ENCODE data around the gene MARCHF10.
A peak's percentile ranks its signal among the peaks of the same experiment; 100 is the strongest.

Gene MARCHF10

GRCh38 chr17:62807812-62808575 is at the start of gene MARCHF10:
TSS of gene MARCHF10 (minus strand) at chr17:62808314. CDS start at chr17:62801735, 6,579 bp downstream.
- Histone ChIP-seq H3K9ac (ENCODE audit: low read depth, low read length, poor library complexity, severe bottlenecking) (no peak within 1 kb of the TSS), H3K27me3 (ENCODE audit: insufficient read depth, low read length, poor library complexity, severe bottlenecking) (no peaks in the 10 kb centered on the region), H3K4me2 (ENCODE audit: low read depth, low read length, poor library complexity, severe bottlenecking) (peak within 1 kb of the TSS; percentile 44), H3K36me3 (ENCODE audit: insufficient read depth, low read length) (no peaks in the 10 kb centered on the region), H3K9me2 (replicated peaks; ENCODE audit: low read depth, low read length) (no peaks in the 10 kb centered on the region), H3K4me1 (ENCODE audit: insufficient read depth, low read length, poor library complexity, severe bottlenecking) (no peaks in the 10 kb centered on the region), H3F3A (ENCODE audit: low read depth) (no peaks in the 10 kb centered on the region), H3K79me2 (ENCODE audit: insufficient read depth, low read length) (no peaks in the 10 kb centered on the region), H3K9me3 (ENCODE audit: insufficient read depth, low read depth, low read length) (no peaks in the 10 kb centered on the region), H2AFZ (ENCODE audit: low read length) (no peak within 1 kb of the TSS), H4K20me1 (ENCODE audit: insufficient read depth, low read length, poor library complexity, severe bottlenecking) (no peaks in the 10 kb centered on the region), H3K4me3 (ENCODE audit: low read length, poor library complexity, severe bottlenecking) (peak within 1 kb of the TSS; percentile 10)
- no peak for TF ChIP-seq EZH2phosphoT487 (IDR thresholded peaks at IDR 0.05; ENCODE audit: borderline replicate concordance)
- no peak for TF ChIP-seq CTCF (conservative IDR thresholded peaks at IDR 0.05; ENCODE audit: low read length)

- no peak overlapping the region for H3K4me3 ChIP-seq (ENCODE audit: low read length, poor library complexity, severe bottlenecking)
- H2AFZ ChIP-seq (ENCODE audit: low read length) = no peak overlapping the region
- no peaks in the 10 kb centered on the region for H3K9me2 ChIP-seq (replicated peaks; ENCODE audit: low read depth, low read length)
- TF ChIP-seq CTCF (conservative IDR thresholded peaks at IDR 0.05; ENCODE audit: low read length) (no peak), EZH2phosphoT487 (IDR thresholded peaks at IDR 0.05; ENCODE audit: borderline replicate concordance) (no peak)
- no peak overlapping the region for H3K9ac ChIP-seq (ENCODE audit: low read depth, low read length, poor library complexity, severe bottlenecking)
- H3K36me3 ChIP-seq (ENCODE audit: insufficient read depth, low read length) = no peaks in the 10 kb centered on the region
- no peaks in the 10 kb centered on the region for H3K9me3 ChIP-seq (ENCODE audit: insufficient read depth, low read depth, low read length)
- H4K20me1 ChIP-seq (ENCODE audit: insufficient read depth, low read length, poor library complexity, severe bottlenecking) = no peaks in the 10 kb centered on the region
- H3K27me3 ChIP-seq (ENCODE audit: insufficient read depth, low read length, poor library complexity, severe bottlenecking) = no peaks in the 10 kb centered on the region
- H3K4me2 ChIP-seq (ENCODE audit: low read depth, low read length, poor library complexity, severe bottlenecking) = no peak overlapping the region
- H3K79me2 ChIP-seq (ENCODE audit: insufficient read depth, low read length) = no peaks in the 10 kb centered on the region
- no peaks in the 10 kb centered on the region for H3F3A ChIP-seq (ENCODE audit: low read depth)
- no peaks in the 10 kb centered on the region for H3K4me1 ChIP-seq (ENCODE audit: insufficient read depth, low read length, poor library complexity, severe bottlenecking)
These were observed 49.4 kb upstream of the MARCHF10 start for GRCh38 chr17:62857526-62857925.

- Histone ChIP-seq H4K20me1 (ENCODE audit: insufficient read depth, low read length, poor library complexity, severe bottlenecking) (no peaks in the 10 kb centered on the region), H3K9me3 (ENCODE audit: insufficient read depth, low read depth, low read length) (no peaks in the 10 kb centered on the region), H2AFZ (ENCODE audit: low read length) (no peak overlapping the region), H3K4me2 (ENCODE audit: low read depth, low read length, poor library complexity, severe bottlenecking) (no peak overlapping the region), H3F3A (ENCODE audit: low read depth) (no peaks in the 10 kb centered on the region), H3K36me3 (ENCODE audit: insufficient read depth, low read length) (no peaks in the 10 kb centered on the region), H3K27me3 (ENCODE audit: insufficient read depth, low read length, poor library complexity, severe bottlenecking) (no peaks in the 10 kb centered on the region), H3K9ac (ENCODE audit: low read depth, low read length, poor library complexity, severe bottlenecking) (no peak overlapping the region), H3K4me3 (ENCODE audit: low read length, poor library complexity, severe bottlenecking) (no peak overlapping the region), H3K79me2 (ENCODE audit: insufficient read depth, low read length) (no peaks in the 10 kb centered on the region), H3K9me2 (replicated peaks; ENCODE audit: low read depth, low read length) (no peaks in the 10 kb centered on the region), H3K4me1 (ENCODE audit: insufficient read depth, low read length, poor library complexity, severe bottlenecking) (no peaks in the 10 kb centered on the region)
- TF ChIP-seq EZH2phosphoT487 (IDR thresholded peaks at IDR 0.05; ENCODE audit: borderline replicate concordance) (no peak), CTCF (conservative IDR thresholded peaks at IDR 0.05; ENCODE audit: low read length) (no peak)
These were observed 48.5 kb upstream of the MARCHF10 start for GRCh38 chr17:62856594-62856993.

Data from Loucy (cell line).